ENCODE results near the gene FNBP1L.

FNBP1L gene

DNA sequence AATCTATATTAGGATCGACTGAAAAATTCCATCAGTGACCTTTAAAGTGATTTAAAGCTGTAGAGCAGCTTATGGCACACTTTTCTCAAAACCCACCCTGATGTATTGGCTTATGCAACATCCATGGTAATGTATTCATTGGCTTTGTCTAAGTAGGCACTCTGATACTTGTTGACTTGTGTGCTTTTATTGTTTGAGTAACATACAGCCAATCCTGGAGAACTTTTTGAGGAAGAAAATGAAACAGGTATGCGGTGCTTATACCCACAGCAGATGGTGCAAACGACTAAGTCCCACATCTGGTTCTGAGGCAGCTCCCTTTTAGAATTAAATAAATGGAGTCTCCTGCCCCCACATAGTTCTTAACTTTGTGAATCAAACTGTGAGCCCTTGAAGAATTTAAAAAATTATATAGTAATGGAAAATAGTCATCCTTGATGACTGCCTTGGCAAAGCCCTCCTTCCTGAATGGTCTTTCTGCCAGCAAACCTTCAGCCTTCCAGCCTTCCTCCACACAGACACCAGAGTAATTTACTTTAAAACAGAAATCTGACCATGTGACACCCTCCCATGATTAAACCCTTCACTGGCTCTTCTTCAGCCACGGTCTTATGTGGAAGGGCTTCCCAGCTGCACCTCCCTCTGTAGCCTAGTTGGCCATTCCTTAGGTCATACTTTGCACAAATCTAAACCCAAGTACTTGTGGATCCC is 117.7 kb downstream of the FNBP1L start:
- TF ChIP-seq FOXP2 (optimal IDR thresholded peaks at IDR 0.05; ENCODE audit: borderline replicate concordance, extremely low read depth, extremely low read length, insufficient read depth): no peak
- TF ChIP-seq POLR2AphosphoS5 (IDR thresholded peaks at IDR 0.05; ENCODE audit: low read depth, low read length): no peak
- TF ChIP-seq, protein P1, sequence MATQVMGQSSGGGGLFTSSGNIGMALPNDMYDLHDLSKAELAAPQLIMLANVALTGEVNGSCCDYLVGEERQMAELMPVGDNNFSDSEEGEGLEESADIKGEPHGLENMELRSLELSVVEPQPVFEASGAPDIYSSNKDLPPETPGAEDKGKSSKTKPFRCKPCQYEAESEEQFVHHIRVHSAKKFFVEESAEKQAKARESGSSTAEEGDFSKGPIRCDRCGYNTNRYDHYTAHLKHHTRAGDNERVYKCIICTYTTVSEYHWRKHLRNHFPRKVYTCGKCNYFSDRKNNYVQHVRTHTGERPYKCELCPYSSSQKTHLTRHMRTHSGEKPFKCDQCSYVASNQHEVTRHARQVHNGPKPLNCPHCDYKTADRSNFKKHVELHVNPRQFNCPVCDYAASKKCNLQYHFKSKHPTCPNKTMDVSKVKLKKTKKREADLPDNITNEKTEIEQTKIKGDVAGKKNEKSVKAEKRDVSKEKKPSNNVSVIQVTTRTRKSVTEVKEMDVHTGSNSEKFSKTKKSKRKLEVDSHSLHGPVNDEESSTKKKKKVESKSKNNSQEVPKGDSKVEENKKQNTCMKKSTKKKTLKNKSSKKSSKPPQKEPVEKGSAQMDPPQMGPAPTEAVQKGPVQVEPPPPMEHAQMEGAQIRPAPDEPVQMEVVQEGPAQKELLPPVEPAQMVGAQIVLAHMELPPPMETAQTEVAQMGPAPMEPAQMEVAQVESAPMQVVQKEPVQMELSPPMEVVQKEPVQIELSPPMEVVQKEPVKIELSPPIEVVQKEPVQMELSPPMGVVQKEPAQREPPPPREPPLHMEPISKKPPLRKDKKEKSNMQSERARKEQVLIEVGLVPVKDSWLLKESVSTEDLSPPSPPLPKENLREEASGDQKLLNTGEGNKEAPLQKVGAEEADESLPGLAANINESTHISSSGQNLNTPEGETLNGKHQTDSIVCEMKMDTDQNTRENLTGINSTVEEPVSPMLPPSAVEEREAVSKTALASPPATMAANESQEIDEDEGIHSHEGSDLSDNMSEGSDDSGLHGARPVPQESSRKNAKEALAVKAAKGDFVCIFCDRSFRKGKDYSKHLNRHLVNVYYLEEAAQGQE (IDR thresholded peaks at IDR 0.05; ENCODE audit: insufficient read depth in 1 of 2, low read depth in 2 of 2, low read length in 2 of 2): no peak
- TF ChIP-seq TAF1 (IDR thresholded peaks at IDR 0.05; ENCODE audit: borderline replicate concordance, insufficient read depth, low read length): no peak
- TF ChIP-seq SIN3A (IDR thresholded peaks at IDR 0.05; ENCODE audit: borderline replicate concordance, insufficient read depth, low read length): no peak

DNA sequence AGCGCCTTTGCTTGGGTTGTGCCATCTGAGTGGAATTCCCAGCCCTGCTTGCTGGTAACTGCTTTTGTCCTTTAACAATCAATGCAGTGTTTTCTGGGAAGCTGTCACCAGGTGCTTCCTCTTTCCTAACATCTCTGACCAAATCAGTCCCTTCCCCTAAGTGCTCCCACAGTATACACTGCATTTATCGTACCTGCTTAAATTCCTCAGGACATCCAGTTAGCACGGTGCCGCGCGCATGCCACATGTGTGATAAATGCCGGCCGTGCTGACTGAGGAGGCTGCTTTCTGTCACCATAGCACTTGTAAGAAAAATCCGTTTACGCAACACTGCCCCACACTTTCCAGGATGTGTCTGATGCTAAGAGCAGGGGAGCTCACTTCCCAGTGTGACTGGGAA is 118.3 kb downstream of the FNBP1L start:
- no peak for TF ChIP-seq FOXP2 (optimal IDR thresholded peaks at IDR 0.05; ENCODE audit: borderline replicate concordance, extremely low read depth, extremely low read length, insufficient read depth)
- TF ChIP-seq TAF1 (IDR thresholded peaks at IDR 0.05; ENCODE audit: borderline replicate concordance, insufficient read depth, low read length): no peak
- TF ChIP-seq, protein P1 (IDR thresholded peaks at IDR 0.05; ENCODE audit: insufficient read depth in 1 of 2, low read depth in 2 of 2, low read length in 2 of 2): no peak

DNA sequence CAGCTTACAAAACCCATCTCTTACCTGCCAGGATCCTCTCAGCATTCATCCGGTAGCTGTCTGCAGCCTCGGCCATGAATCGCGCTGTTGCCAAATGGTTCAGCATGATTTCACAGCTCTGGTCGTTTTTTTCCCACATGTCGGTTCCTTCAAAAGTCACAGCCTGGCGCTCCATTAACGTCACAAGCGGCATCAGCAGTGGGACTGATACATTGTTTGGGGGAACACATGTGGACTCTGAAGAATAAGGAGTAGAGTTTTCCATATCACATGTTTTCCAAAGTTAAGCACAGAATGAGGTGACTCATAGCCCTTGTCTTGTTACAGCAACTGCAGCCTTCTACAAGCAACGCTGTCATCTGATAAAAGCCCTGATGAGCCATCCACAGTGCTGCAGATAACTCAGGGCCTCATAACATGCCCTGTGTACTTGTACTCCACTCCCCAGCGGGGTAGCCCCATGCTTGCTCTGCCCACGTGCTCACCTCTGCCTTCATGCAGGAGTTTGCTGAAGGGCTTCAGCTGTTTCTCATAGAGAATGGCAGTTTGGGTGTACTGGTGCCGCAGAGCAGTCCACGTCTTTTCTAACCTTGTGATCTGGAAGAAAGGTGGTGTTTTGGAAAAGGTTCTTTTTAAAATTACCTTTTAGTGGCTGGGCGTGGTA is 119.5 kb downstream of the FNBP1L start:
- TF ChIP-seq, protein P1 (IDR thresholded peaks at IDR 0.05; ENCODE audit: insufficient read depth in 1 of 2, low read depth in 2 of 2, low read length in 2 of 2): peak in 1 of 2 experiments; percentile 58; a peak in 1 of 4 replicates
- peak; percentile 13; the same call in 1 of the 2 replicates for TF ChIP-seq TAF1 (IDR thresholded peaks at IDR 0.05; ENCODE audit: borderline replicate concordance, insufficient read depth, low read length)
- TF ChIP-seq POLR2AphosphoS5 (IDR thresholded peaks at IDR 0.05; ENCODE audit: low read depth, low read length): peak; percentile 46
- TF ChIP-seq FOXP2 (optimal IDR thresholded peaks at IDR 0.05; ENCODE audit: borderline replicate concordance, extremely low read depth, extremely low read length, insufficient read depth): peak; percentile 63
- TF ChIP-seq SIN3A (IDR thresholded peaks at IDR 0.05; ENCODE audit: borderline replicate concordance, insufficient read depth, low read length): peak; percentile 68; the same call in 1 of the 2 replicates

DNA sequence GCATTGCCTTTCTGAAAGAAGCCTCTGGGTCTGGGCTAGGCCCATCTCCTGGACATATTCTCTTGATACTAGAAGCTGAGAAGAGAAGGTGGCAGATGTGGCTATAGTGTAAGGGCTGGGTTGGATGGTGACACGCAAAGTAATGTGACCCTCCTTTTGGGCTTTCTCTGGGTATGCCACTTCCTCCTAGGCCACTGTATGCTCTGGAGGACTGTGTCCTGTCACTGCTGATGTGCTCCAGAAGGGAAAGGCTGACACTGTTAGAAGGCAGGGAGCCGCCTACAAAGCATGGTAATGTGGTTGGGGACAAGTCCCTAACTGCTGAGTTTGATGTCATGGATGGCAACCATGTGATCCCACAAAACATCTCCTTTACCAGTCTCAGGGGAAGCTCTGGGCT is 121.6 kb downstream of the FNBP1L start:
- TF ChIP-seq FOXP2 (optimal IDR thresholded peaks at IDR 0.05; ENCODE audit: borderline replicate concordance, extremely low read depth, extremely low read length, insufficient read depth) (no peak), TAF1 (IDR thresholded peaks at IDR 0.05; ENCODE audit: borderline replicate concordance, insufficient read depth, low read length) (no peak), SIN3A (IDR thresholded peaks at IDR 0.05; ENCODE audit: borderline replicate concordance, insufficient read depth, low read length) (no peak), POLR2AphosphoS5 (IDR thresholded peaks at IDR 0.05; ENCODE audit: low read depth, low read length) (no peak)
- TF ChIP-seq, protein P1 (IDR thresholded peaks at IDR 0.05; ENCODE audit: insufficient read depth in 1 of 2, low read depth in 2 of 2, low read length in 2 of 2): no peak
